Sigmoid colon (tissue), 7 donors: Measurements from ENCODE around the gene KLK12. TPM values are rescaled to one million over a fixed set of nuclear protein-coding genes. Genes with fewer than 3 reads are reported as not detected.

Source experiments
- DNase-seq: peaks from one replicate; pipeline ENCODE4 v3.0.0-alpha.2; 2019
- H3K27ac ChIP-seq, 4 donors: fragments of 200-600 bp; sonication (generic); one replicate each; pipeline ENCODE4 v1.5.1; 2016 to 2019; ENCODE audit warnings: mild to moderate bottlenecking in 1 of 4
- H3K27me3 ChIP-seq, 3 donors: fragments of 200-600 bp; sonication (generic); one replicate each; pipeline ENCODE4 v1.5.1; 2019; ENCODE audit warnings: mild to moderate bottlenecking in 1 of 3
- H3K36me3 ChIP-seq, 4 donors: fragments of 200-600 bp; sonication (generic); one replicate each; pipeline ENCODE4 v1.5.1; 2016 to 2019
- H3K4me1 ChIP-seq, 4 donors: fragments of 200-600 bp; sonication (generic); one replicate each; pipeline ENCODE4 v1.5.1; 2017 to 2019
- H3K4me3 ChIP-seq, 4 donors: fragments of 200-600 bp; sonication (generic); one replicate each; pipeline ENCODE4 v1.5.1; 2017 to 2019; ENCODE audit warnings: mild to moderate bottlenecking in 2 of 4, moderate library complexity in 1 of 4
- H3K9me3 ChIP-seq, 4 donors: fragments of 200-600 bp in 3 of 4; sonication (generic) in 3 of 4; one replicate each; pipeline versions ENCODE4 v1.5.1 to v1.6.1; 2013 to 2019
- CTCF ChIP-seq, 4 experiments: fragments of 450-650 bp in 3 of 4; fragments of 200-600 bp in 1 of 4; IDR thresholded peaks; one replicate each; pipeline ENCODE4 v1.5.1; 2016 to 2019; ENCODE audit warnings: antibody characterized with exemption in 4 of 4, mild to moderate bottlenecking in 3 of 4, moderate library complexity in 2 of 4
- EP300 ChIP-seq, 4 donors: sonication (generic); formaldehyde crosslinking; IDR thresholded peaks; one replicate each; pipeline ENCODE4 v1.6.1; 2017; ENCODE audit warnings: antibody characterized with exemption in 4 of 4
- POLR2A ChIP-seq, 2 donors: fragments of 450-650 bp; IDR thresholded peaks; one replicate each; pipeline ENCODE4 v1.6.1; 2016; ENCODE audit warnings: antibody characterized with exemption in 2 of 2, mild to moderate bottlenecking in 2 of 2, moderate library complexity in 2 of 2
- POLR2AphosphoS5 ChIP-seq, 4 donors: sonication (generic); formaldehyde crosslinking; IDR thresholded peaks; one replicate each; pipeline ENCODE4 v1.6.1; 2017; ENCODE audit warnings: antibody characterized with exemption in 4 of 4
- WGBS, 2 donors: extraction: QIAGEN DNeasy Blood & Tissue Kit; methylation state at CpG; one replicate each; pipeline ENCODE4 v1.1.7; 2013; 5-methylcytosine and 5-hydroxymethylcytosine counted together
- intact Hi-C: fragments of 100-400 bp; cut with DNase I; formaldehyde crosslinking; loops from one replicate; pipeline ENCODE4 v1.15.1; 2023
- polyA plus RNA-seq, 3 donors: library from polyadenylated mRNA; stranded (reverse); fragments of 200-250 nt; gene quantifications; one replicate each; pipeline ENCODE4 v1.2.3, GENCODE V29; 2013
- total RNA-seq, 4 donors: library from RNA; depleted of rRNA; stranded (reverse); fragments of >200 nt; gene quantifications; one replicate each; pipeline ENCODE4 v1.1.0, GENCODE V29; 2016
- donor health status: healthy with polysubstance abuse.
- donor health status: Bipolar disorder and iron deficiency.
- donor health status: healthy.

KLK12 gene
- total and polyA plus RNA-seq, 7 donors: 2.6 TPM; not detected in 6

- intact Hi-C loops: no loop called here
- no peaks in the 10 kb centered on the region for H3K4me1 ChIP-seq
- H3K27me3 ChIP-seq: peaks cover 0 to 56% (median 39%) of the 10 kb centered on the region in 3 donors
- no peaks in the 10 kb centered on the region for H3K9me3 ChIP-seq
- peak; percentile 27 for DNase-seq
- H3K36me3 ChIP-seq: no peaks in the 10 kb centered on the region
- no peak within 1 kb of the TSS for H3K27ac ChIP-seq
- TF ChIP-seq EP300 (IDR thresholded peaks at IDR 0.05) (no peak), POLR2AphosphoS5 (IDR thresholded peaks at IDR 0.05) (no peak), POLR2A (IDR thresholded peaks at IDR 0.05) (no peak), CTCF (IDR thresholded peaks at IDR 0.05) (no peak)
- H3K4me3 ChIP-seq: no peak within 1 kb of the TSS
- WGBS, 2 donors: 27 to 36% methylated on average over 7 of the region's 7 CpGs
Observed at GRCh38 chr19:51001515-51001914, 33.3 kb downstream of the KLK12 start, which contains the start of gene KLK8. TSS of gene KLK8 (minus strand) at chr19:51001604. CDS start at chr19:51001167, 437 bp downstream.

DNA sequence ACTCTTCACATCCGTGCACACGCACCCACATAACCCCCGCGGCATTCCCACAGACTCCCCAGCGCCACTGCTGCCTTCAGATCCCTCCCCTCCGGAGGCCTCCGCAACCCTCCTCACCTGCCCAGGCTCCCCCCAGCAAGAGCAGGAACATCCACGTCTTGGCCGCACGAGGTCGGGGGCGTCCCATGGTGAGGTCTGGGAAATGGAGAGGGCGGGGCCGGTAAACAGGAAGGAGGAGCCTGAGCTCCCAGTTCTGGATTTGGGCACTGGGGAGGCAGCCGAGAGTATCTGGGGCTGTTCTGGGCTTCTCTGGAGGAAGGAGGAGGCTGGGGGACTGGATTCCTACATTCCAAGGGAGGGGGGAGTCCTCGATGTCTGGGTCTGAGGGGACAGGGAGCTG, 33.8 kb downstream of the KLK12 start:
- intact Hi-C loops: no loop called here
- H3K4me1 ChIP-seq: no peaks in the 10 kb centered on the region
- H3K4me3 ChIP-seq: no peak overlapping the region
- DNase-seq: peak; percentile 20
- H3K27ac ChIP-seq: no peak overlapping the region
- no peak for TF ChIP-seq POLR2AphosphoS5 (IDR thresholded peaks at IDR 0.05)
- TF ChIP-seq CTCF (IDR thresholded peaks at IDR 0.05): no peak
- no peak for TF ChIP-seq EP300 (IDR thresholded peaks at IDR 0.05)
- TF ChIP-seq POLR2A (IDR thresholded peaks at IDR 0.05): no peak
- H3K36me3 ChIP-seq: no peaks in the 10 kb centered on the region
- H3K9me3 ChIP-seq: no peaks in the 10 kb centered on the region
- WGBS, 2 donors: 33 to 36% methylated on average over 16 of the region's 16 CpGs
- peaks cover 0 to 54% (median 36%) of the 10 kb centered on the region in 3 donors for H3K27me3 ChIP-seq

GRCh38 chr19:51000426-51000825, 34.4 kb downstream of the KLK12 start:
- no peaks in the 10 kb centered on the region for H3K9me3 ChIP-seq
- H3K27ac ChIP-seq: no peak overlapping the region
- no peak overlapping the region for H3K4me3 ChIP-seq
- 89 to 90% methylated on average over 10 of the region's 10 CpGs for WGBS, 2 donors
- peak; percentile 32 for DNase-seq
- H3K36me3 ChIP-seq: no peaks in the 10 kb centered on the region
- no peaks in the 10 kb centered on the region for H3K4me1 ChIP-seq
- H3K27me3 ChIP-seq: peaks cover 0 to 54% (median 36%) of the 10 kb centered on the region in 3 donors
- TF ChIP-seq EP300 (IDR thresholded peaks at IDR 0.05) (no peak), POLR2A (IDR thresholded peaks at IDR 0.05) (no peak), POLR2AphosphoS5 (IDR thresholded peaks at IDR 0.05) (no peak), CTCF (IDR thresholded peaks at IDR 0.05) (no peak)
- intact Hi-C loops: no loop called here

DNA sequence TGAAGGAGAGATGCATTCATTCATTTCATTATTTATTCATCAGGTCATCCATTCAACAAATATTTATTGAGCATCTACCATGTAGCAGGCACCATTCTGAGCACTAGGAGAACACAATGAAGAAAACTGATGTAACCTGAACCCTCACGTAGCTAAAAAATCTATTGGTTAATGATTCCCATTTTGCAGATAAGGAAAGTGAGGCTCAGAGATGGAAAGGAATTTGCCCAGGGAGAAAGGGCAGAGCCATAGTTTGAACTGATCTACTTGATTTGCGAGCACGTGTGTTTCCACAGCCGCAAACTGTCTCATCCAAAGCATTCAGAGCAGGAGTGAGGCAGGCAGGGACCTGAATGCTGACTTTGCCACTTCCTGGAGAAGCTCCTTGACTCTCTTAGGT, 36.1 kb downstream of the KLK12 start:
- no peak overlapping the region for H3K4me3 ChIP-seq
- no peak for DNase-seq
- no peaks in the 10 kb centered on the region for H3K4me1 ChIP-seq
- peaks cover 0 to 50% (median 36%) of the 10 kb centered on the region in 3 donors for H3K27me3 ChIP-seq
- H3K9me3 ChIP-seq: no peaks in the 10 kb centered on the region
- WGBS, 2 donors: 42 to 72% methylated on average over 4 of the region's 4 CpGs
- no peak overlapping the region for H3K27ac ChIP-seq
- H3K36me3 ChIP-seq: no peaks in the 10 kb centered on the region
- intact Hi-C loops: no loop called here
- no peak for TF ChIP-seq POLR2A (IDR thresholded peaks at IDR 0.05)
- no peak for TF ChIP-seq CTCF (IDR thresholded peaks at IDR 0.05)
- no peak for TF ChIP-seq POLR2AphosphoS5 (IDR thresholded peaks at IDR 0.05)
- no peak for TF ChIP-seq EP300 (IDR thresholded peaks at IDR 0.05)

GRCh38 chr19:50998061-50998460, 36.7 kb downstream of the KLK12 start:
- Histone ChIP-seq H3K27ac (no peak overlapping the region), H3K27me3 (peaks cover 0 to 44% (median 31%) of the 10 kb centered on the region in 3 donors), H3K4me1 (no peaks in the 10 kb centered on the region), H3K4me3 (no peak overlapping the region), H3K9me3 (no peaks in the 10 kb centered on the region), H3K36me3 (no peaks in the 10 kb centered on the region)
- intact Hi-C loops: no loop called here
- DNase-seq: no peak
- TF ChIP-seq EP300 (IDR thresholded peaks at IDR 0.05) (no peak), POLR2AphosphoS5 (IDR thresholded peaks at IDR 0.05) (no peak), CTCF (IDR thresholded peaks at IDR 0.05) (no peak), POLR2A (IDR thresholded peaks at IDR 0.05) (no peak)
- WGBS, 2 donors: 30 to 62% methylated on average over 5 of the region's 5 CpGs
